Measurements from ENCODE around the gene FH.

FH gene

GRCh38 chr1:241470361-241470760 lies 49.2 kb downstream of the FH start:
- no peak for DNase-seq (ENCODE audit: low read depth, low spot score)
- no peak overlapping the region for H3K4me3 ChIP-seq (ENCODE audit: low read depth, low read length)
- POLR2A ChIA-PET: no interaction called here
- CTCF ChIA-PET: no interaction called here
- TF ChIP-seq CTCF (IDR thresholded peaks at IDR 0.05; ENCODE audit: insufficient read depth, low read length, missing control alignments): no peak

- no peak overlapping the region for H3K4me3 ChIP-seq (ENCODE audit: low read depth, low read length)
- ChIA-PET POLR2A (no interaction called here), CTCF (no interaction called here)
- no peak for DNase-seq (ENCODE audit: low read depth, low spot score)
- TF ChIP-seq CTCF (IDR thresholded peaks at IDR 0.05; ENCODE audit: insufficient read depth, low read length, missing control alignments): no peak
Measured at GRCh38 chr1:241465673-241466072, 53.9 kb downstream of the FH start.

DNA sequence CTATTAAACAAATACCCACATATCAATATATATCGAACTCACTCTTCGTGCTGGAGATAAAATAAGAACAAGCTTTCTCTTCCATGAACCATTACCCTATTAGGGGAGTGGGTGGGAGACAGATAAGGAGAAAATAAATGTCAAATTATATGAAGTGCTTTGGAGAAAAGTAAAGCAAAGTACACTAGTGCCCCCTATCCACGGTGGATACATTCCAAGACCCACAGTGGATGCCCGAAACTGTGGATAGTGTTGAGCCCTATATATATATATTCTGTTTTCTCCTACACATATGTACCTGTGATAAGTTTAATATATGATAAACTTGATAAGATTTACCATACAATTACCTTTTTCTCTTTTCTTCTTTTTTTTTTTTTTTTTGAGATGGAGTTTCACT lies 54.6 kb downstream of the FH start:
- TF ChIP-seq CTCF (IDR thresholded peaks at IDR 0.05; ENCODE audit: insufficient read depth, low read length, missing control alignments): no peak
- CTCF ChIA-PET: no interaction called here
- DNase-seq (ENCODE audit: low read depth, low spot score): no peak
- POLR2A ChIA-PET: no interaction called here
- H3K4me3 ChIP-seq (ENCODE audit: low read depth, low read length): no peak overlapping the region

DNA sequence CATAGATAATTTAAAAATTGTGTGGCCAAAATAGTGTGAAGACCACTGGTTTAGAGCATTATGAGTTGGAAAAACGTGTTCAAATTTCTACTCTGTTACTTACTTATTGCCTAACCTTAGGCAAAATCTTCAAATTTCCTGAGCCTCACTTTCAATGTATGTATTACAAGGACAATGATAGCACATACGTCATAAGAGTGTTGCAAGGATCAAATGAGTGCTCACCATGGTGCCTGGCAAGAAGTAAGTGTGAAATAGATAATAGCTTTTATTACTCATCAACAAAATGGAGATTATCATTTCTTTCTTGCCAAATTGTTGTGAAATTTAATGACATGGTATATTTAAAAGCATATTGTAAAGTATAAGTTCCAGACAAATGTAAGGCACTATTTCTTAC lies 57.2 kb downstream of the FH start:
- TF ChIP-seq CTCF (IDR thresholded peaks at IDR 0.05; ENCODE audit: insufficient read depth, low read length, missing control alignments): no peak
- POLR2A ChIA-PET: no interaction called here
- H3K4me3 ChIP-seq (ENCODE audit: low read depth, low read length): no peak overlapping the region
- no peak for DNase-seq (ENCODE audit: low read depth, low spot score)
- CTCF ChIA-PET: no interaction called here

- no peak for TF ChIP-seq CTCF (IDR thresholded peaks at IDR 0.05; ENCODE audit: insufficient read depth, low read length, missing control alignments)
- no peak overlapping the region for H3K4me3 ChIP-seq (ENCODE audit: low read depth, low read length)
- DNase-seq (ENCODE audit: low read depth, low spot score): no peak
- POLR2A ChIA-PET: no interaction called here
- CTCF ChIA-PET: no interaction called here
Measured at GRCh38 chr1:241460098-241460873, 59.3 kb downstream of the FH start.

GRCh38 chr1:241459186-241459802 lies 60.3 kb downstream of the FH start:
- DNase-seq (ENCODE audit: low read depth, low spot score): no peak
- POLR2A ChIA-PET: no interaction called here
- CTCF ChIA-PET: no interaction called here
- no peak overlapping the region for H3K4me3 ChIP-seq (ENCODE audit: low read depth, low read length)
- TF ChIP-seq CTCF (IDR thresholded peaks at IDR 0.05; ENCODE audit: insufficient read depth, low read length, missing control alignments): no peak

Data from AG04449 (cell line).